H9 (cell line): ENCODE results near the gene LIN28B. TPM values are rescaled to one million over a fixed set of nuclear protein-coding genes. Genes with fewer than 3 reads are reported as not detected.
A peak's percentile ranks its signal among the peaks of the same experiment; 100 is the strongest.

Experiments used
- DNase-seq: peaks from one replicate; pipeline ENCODE4 v3.0.0-alpha.2; 2017
- H2AFZ ChIP-seq: one replicate; pipeline ENCODE4 v1.6.1; 2013; ENCODE audit warnings: mild to moderate bottlenecking, low read length, control low read depth, moderate library complexity
- H2AK5ac ChIP-seq: 2 replicates; pipeline ENCODE4 v1.6.1; 2013; ENCODE audit warnings: low read length, control low read depth, mixed read lengths; ENCODE audit not compliant: insufficient read length
- H2BK120ac ChIP-seq: one replicate; pipeline ENCODE4 v1.6.1; 2013; ENCODE audit warnings: low read depth, mild to moderate bottlenecking, low read length, control low read depth, inconsistent platforms; ENCODE audit not compliant: poor library complexity, severe bottlenecking
- H2BK12ac ChIP-seq: 2 replicates; pipeline ENCODE4 v1.6.1; 2013; ENCODE audit warnings: low read length, control low read depth, mixed read lengths, low read depth; ENCODE audit not compliant: insufficient read length
- H2BK15ac ChIP-seq: 2 replicates; pipeline ENCODE4 v1.6.1; 2013; ENCODE audit warnings: low read depth, low read length, control low read depth
- H2BK20ac ChIP-seq: one replicate; pipeline ENCODE4 v1.6.1; 2013; ENCODE audit warnings: low read depth, mild to moderate bottlenecking, low read length, control low read depth, inconsistent platforms; ENCODE audit not compliant: poor library complexity, severe bottlenecking
- H2BK5ac ChIP-seq: 2 replicates; pipeline ENCODE4 v1.6.1; 2013; ENCODE audit warnings: low read length, control low read depth, mixed read lengths; ENCODE audit not compliant: insufficient read length
- H3K14ac ChIP-seq: 2 replicates; pipeline ENCODE4 v1.6.1; 2013; ENCODE audit warnings: low read length, control low read depth; ENCODE audit not compliant: insufficient read depth
- H3K18ac ChIP-seq: 2 replicates; pipeline ENCODE4 v1.6.1; 2013; ENCODE audit warnings: low read depth, mild to moderate bottlenecking, mixed read lengths, low read length, control low read depth; ENCODE audit not compliant: insufficient read length
- H3K23ac ChIP-seq: 2 replicates; pipeline ENCODE4 v1.6.1; 2013; ENCODE audit warnings: low read length, control low read depth, mixed read lengths, low read depth; ENCODE audit not compliant: insufficient read length
- H3K23me2 ChIP-seq: 2 replicates; pipeline ENCODE4 v1.6.1; 2013; ENCODE audit warnings: low read depth, mild to moderate bottlenecking, mixed read lengths, low read length, control low read depth; ENCODE audit not compliant: insufficient read length, poor library complexity, severe bottlenecking
- H3K27ac ChIP-seq: 2 replicates; pipeline ENCODE4 v1.5.1; 2013; ENCODE audit warnings: low read length, control low read depth, mixed read lengths, low read depth; ENCODE audit not compliant: insufficient read length
- H3K27me3 ChIP-seq: 2 replicates; pipeline ENCODE4 v1.6.1; 2013; ENCODE audit warnings: low read length, control low read depth, inconsistent platforms; ENCODE audit not compliant: insufficient read depth
- H3K4ac ChIP-seq: 2 replicates; pipeline ENCODE4 v1.6.1; 2013; ENCODE audit warnings: low read depth, mild to moderate bottlenecking, control low read depth, inconsistent platforms, low read length, moderate library complexity
- H3K4me1 ChIP-seq: 2 replicates; pipeline ENCODE4 v1.6.1; 2013; ENCODE audit warnings: low read length, control low read depth, inconsistent platforms; ENCODE audit not compliant: insufficient read depth
- H3K4me2 ChIP-seq: 2 replicates; pipeline ENCODE4 v1.6.1; 2013; ENCODE audit warnings: low read length, control low read depth, mixed read lengths; ENCODE audit not compliant: insufficient read length, insufficient read depth
- H3K56ac ChIP-seq: 2 replicates; pipeline ENCODE4 v1.6.1; 2013; ENCODE audit warnings: low read depth, mild to moderate bottlenecking, mixed read lengths, low read length, control low read depth; ENCODE audit not compliant: insufficient read length
- H3K79me1 ChIP-seq: 2 replicates; pipeline ENCODE4 v1.6.1; 2013; ENCODE audit warnings: low read depth, mild to moderate bottlenecking, moderate library complexity, low read length, control low read depth, inconsistent platforms; ENCODE audit not compliant: insufficient read depth, poor library complexity, severe bottlenecking
- H3K79me2 ChIP-seq: 2 replicates; pipeline ENCODE4 v1.6.1; 2013; ENCODE audit warnings: low read length, control low read depth, inconsistent platforms; ENCODE audit not compliant: insufficient read depth
- H3K9ac ChIP-seq: 2 replicates; pipeline ENCODE4 v1.6.1; 2013; ENCODE audit warnings: low read length, control low read depth, mixed read lengths; ENCODE audit not compliant: insufficient read length; ENCODE audit errors: extremely low read depth
- H3K9me3 ChIP-seq: one replicate; pipeline ENCODE4 v1.6.1; 2013; ENCODE audit warnings: low read depth, low read length, inconsistent platforms; ENCODE audit not compliant: control insufficient read depth
- H3T11ph ChIP-seq: one replicate; pipeline ENCODE4 v1.6.1; 2013; ENCODE audit warnings: mild to moderate bottlenecking, low read length, control low read depth, inconsistent platforms
- H4K20me1 ChIP-seq: one replicate; pipeline ENCODE4 v1.6.1; 2013; ENCODE audit not compliant: control insufficient read depth, insufficient read length, insufficient read depth
- H4K5ac ChIP-seq: 2 replicates; pipeline ENCODE4 v1.6.1; 2013; ENCODE audit warnings: low read depth, mild to moderate bottlenecking, mixed read lengths, low read length, control low read depth; ENCODE audit not compliant: insufficient read length
- H4K8ac ChIP-seq: replicated peaks from 2 replicates; pipeline ENCODE4 v1.6.1; 2013; ENCODE audit warnings: low read length, control low read depth, mixed read lengths, low read depth; ENCODE audit not compliant: insufficient read length
- H4K91ac ChIP-seq: 2 replicates; pipeline ENCODE4 v1.6.1; 2013; ENCODE audit warnings: low read depth, mild to moderate bottlenecking, moderate library complexity, mixed read lengths, low read length, control low read depth; ENCODE audit not compliant: insufficient read length
- H3K27ac Mint-ChIP-seq, 3 experiments: 2 replicates in 2 of 3; 3 replicates in 1 of 3; pipeline ENCODE4 v1.8.0; 2020 to 2021; ENCODE audit warnings: mixed read lengths in 3 of 3, mild to moderate bottlenecking in 1 of 3, moderate library complexity in 1 of 3
- H3K27me3 Mint-ChIP-seq: 2 replicates; pipeline ENCODE4 v1.8.0; 2021; ENCODE audit warnings: low read depth, mild to moderate bottlenecking, moderate library complexity, mixed read lengths
- H3K36me3 Mint-ChIP-seq, 3 experiments: 2 replicates in 2 of 3; 3 replicates in 1 of 3; pipeline ENCODE4 v1.8.0; 2020 to 2021; ENCODE audit warnings: low read depth in 3 of 3, mixed read lengths in 3 of 3; ENCODE audit not compliant: insufficient read depth in 1 of 3
- H3K4me1 Mint-ChIP-seq, 2 experiments: 2 replicates each; pipeline ENCODE4 v1.8.0; 2020; ENCODE audit warnings: mixed read lengths in 2 of 2
- H3K4me3 Mint-ChIP-seq, 2 experiments: 2 replicates in 1 of 2; 3 replicates in 1 of 2; pipeline ENCODE4 v1.8.0; 2020 to 2021; ENCODE audit warnings: mild to moderate bottlenecking in 2 of 2, mixed read lengths in 2 of 2, moderate library complexity in 1 of 2
- H3K9me3 Mint-ChIP-seq, 2 experiments: 2 replicates in 1 of 2; 3 replicates in 1 of 2; pipeline ENCODE4 v1.8.0; 2020; ENCODE audit warnings: mild to moderate bottlenecking in 2 of 2, mixed read lengths in 2 of 2, moderate library complexity in 1 of 2
- CTCF ChIP-seq: fragments of 200-600 bp; sonication (generic); conservative IDR thresholded peaks from 3 replicates; pipeline ENCODE4 v1.8.0; 2021; ENCODE audit warnings: antibody characterized with exemption, mild to moderate bottlenecking
- total RNA-seq: library from RNA; stranded (reverse); gene quantifications from 2 replicates; pipeline ENCODE4 v1.2.1, GENCODE V29; 2021

Gene LIN28B
- total RNA-seq, 1 experiment from 2014 or later, result 110 TPM

GRCh38 chr6:105014954-105015353, 58.0 kb downstream of the LIN28B start:
- peaks cover 0 to 11% (median 2%) of the 10 kb centered on the region in 3 experiments; a peak in 4 of 7 replicates for H3K36me3 Mint-ChIP-seq
- no peak overlapping the region for H2BK15ac ChIP-seq
- no peak overlapping the region for H2AFZ ChIP-seq
- no peak overlapping the region for H2BK120ac ChIP-seq
- TF ChIP-seq CTCF, result no peak
- no peak overlapping the region for H3K56ac ChIP-seq
- H3K23ac ChIP-seq, result no peak overlapping the region
- H3K79me2 ChIP-seq, result peaks cover 9% of the 10 kb centered on the region; the same call in 1 of the 2 replicates
- no peak overlapping the region for H2BK12ac ChIP-seq
- no peak overlapping the region for H3K4me3 Mint-ChIP-seq
- no peak overlapping the region for H4K91ac ChIP-seq
- H2BK20ac ChIP-seq, result no peak overlapping the region
- peaks cover 3% of the 10 kb centered on the region for H3K79me1 ChIP-seq
- peaks cover 24 to 33% of the 10 kb centered on the region in 2 experiments for H3K4me1 Mint-ChIP-seq
- H2AK5ac ChIP-seq, result no peak overlapping the region
- no peak overlapping the region for H3T11ph ChIP-seq
- H3K18ac ChIP-seq, result no peak overlapping the region
- no peak overlapping the region for H3K4ac ChIP-seq
- H3K27ac Mint-ChIP-seq, result 0 out of 7 replicates have a peak overlapping the region, but pooled peaks of 1 of the 3 experiments have one; percentile 65
- no peaks in the 10 kb centered on the region for H3K27me3 ChIP-seq
- H2BK5ac ChIP-seq, result no peak overlapping the region
- H3K27ac ChIP-seq, result no peak overlapping the region
- no peaks in the 10 kb centered on the region for H3K27me3 Mint-ChIP-seq
- no peak overlapping the region for H3K9ac ChIP-seq
- no peak overlapping the region for H4K8ac ChIP-seq
- no peak overlapping the region for H3K4me2 ChIP-seq
- no peak for DNase-seq
- H3K14ac ChIP-seq, result no peak overlapping the region
- no peaks in the 10 kb centered on the region for H3K23me2 ChIP-seq
- no peaks in the 10 kb centered on the region for H3K9me3 Mint-ChIP-seq
- no peaks in the 10 kb centered on the region for H3K9me3 ChIP-seq
- H4K20me1 ChIP-seq, result no peaks in the 10 kb centered on the region
- no peaks in the 10 kb centered on the region for H3K4me1 ChIP-seq
- no peak overlapping the region for H4K5ac ChIP-seq
